Measurements from ENCODE around the gene TMEM40.

Gene TMEM40

GRCh38 chr3:12716605-12717151 is 42.4 kb downstream of the TMEM40 start:
- no peaks in the 10 kb centered on the region for H3K9me3 ChIP-seq (ENCODE audit: insufficient read depth, low read length, severe bottlenecking)
- H3K4me2 ChIP-seq (ENCODE audit: insufficient read depth, low read length), result no peak overlapping the region
- H3K36me3 ChIP-seq (ENCODE audit: insufficient read depth, low read length), result no peaks in the 10 kb centered on the region
- H2AFZ ChIP-seq (ENCODE audit: low read depth, low read length), result no peak overlapping the region
- H4K20me1 ChIP-seq (ENCODE audit: insufficient read depth, low read length), result no peaks in the 10 kb centered on the region
- peaks cover 3% of the 10 kb centered on the region; the same call in 1 of the 2 replicates for H3K4me1 ChIP-seq (ENCODE audit: insufficient read depth, low read length)
- no peaks in the 10 kb centered on the region for H3K79me2 ChIP-seq (ENCODE audit: insufficient read depth, low read length)
- DNase-seq (no peak), ATAC-seq (ENCODE audit: insufficient read depth, low read depth) (no peak)
- no peak overlapping the region for H3K27ac ChIP-seq (ENCODE audit: low read length)
- TF ChIP-seq EZH2 (IDR thresholded peaks at IDR 0.05; ENCODE audit: borderline replicate concordance, low read depth, low read length, severe bottlenecking), result no peak
- TF ChIP-seq, protein P1, sequence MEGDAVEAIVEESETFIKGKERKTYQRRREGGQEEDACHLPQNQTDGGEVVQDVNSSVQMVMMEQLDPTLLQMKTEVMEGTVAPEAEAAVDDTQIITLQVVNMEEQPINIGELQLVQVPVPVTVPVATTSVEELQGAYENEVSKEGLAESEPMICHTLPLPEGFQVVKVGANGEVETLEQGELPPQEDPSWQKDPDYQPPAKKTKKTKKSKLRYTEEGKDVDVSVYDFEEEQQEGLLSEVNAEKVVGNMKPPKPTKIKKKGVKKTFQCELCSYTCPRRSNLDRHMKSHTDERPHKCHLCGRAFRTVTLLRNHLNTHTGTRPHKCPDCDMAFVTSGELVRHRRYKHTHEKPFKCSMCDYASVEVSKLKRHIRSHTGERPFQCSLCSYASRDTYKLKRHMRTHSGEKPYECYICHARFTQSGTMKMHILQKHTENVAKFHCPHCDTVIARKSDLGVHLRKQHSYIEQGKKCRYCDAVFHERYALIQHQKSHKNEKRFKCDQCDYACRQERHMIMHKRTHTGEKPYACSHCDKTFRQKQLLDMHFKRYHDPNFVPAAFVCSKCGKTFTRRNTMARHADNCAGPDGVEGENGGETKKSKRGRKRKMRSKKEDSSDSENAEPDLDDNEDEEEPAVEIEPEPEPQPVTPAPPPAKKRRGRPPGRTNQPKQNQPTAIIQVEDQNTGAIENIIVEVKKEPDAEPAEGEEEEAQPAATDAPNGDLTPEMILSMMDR (IDR thresholded peaks at IDR 0.05; ENCODE audit: borderline replicate concordance, extremely low read depth, low read length, poor library complexity, severe bottlenecking), result no peak
- H3K27me3 ChIP-seq (ENCODE audit: insufficient read depth, low read length, poor library complexity), result no peaks in the 10 kb centered on the region
- no peak overlapping the region for H3K9ac ChIP-seq (ENCODE audit: low read depth, low read length)
- no peak overlapping the region for H3K4me3 ChIP-seq (ENCODE audit: low read depth in 1 of 2, low read length in 2 of 2)

DNA sequence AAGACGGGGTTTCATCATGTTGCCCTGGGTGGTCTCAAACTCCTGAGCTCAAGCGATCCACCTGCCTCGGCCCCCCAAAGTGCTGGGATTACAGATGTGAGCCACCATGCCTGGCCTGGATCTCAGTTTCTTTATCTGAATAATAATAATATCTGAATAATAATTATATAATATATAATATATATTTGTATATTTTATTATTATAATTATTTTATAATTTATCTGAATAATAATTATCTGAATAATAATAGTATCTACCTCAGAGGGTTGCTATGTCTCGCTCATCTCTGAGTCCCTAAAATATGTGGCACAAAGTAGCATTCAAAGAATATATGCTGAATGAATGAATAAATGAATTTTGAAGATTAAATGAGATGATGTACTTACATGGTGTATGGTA is 44.8 kb downstream of the TMEM40 start:
- no peaks in the 10 kb centered on the region for H3K36me3 ChIP-seq (ENCODE audit: insufficient read depth, low read length)
- no peak overlapping the region for H2AFZ ChIP-seq (ENCODE audit: low read depth, low read length)
- DNase-seq (no peak), ATAC-seq (ENCODE audit: insufficient read depth, low read depth) (no peak)
- no peak overlapping the region for H3K4me2 ChIP-seq (ENCODE audit: insufficient read depth, low read length)
- H3K27me3 ChIP-seq (ENCODE audit: insufficient read depth, low read length, poor library complexity), result no peaks in the 10 kb centered on the region
- H3K79me2 ChIP-seq (ENCODE audit: insufficient read depth, low read length), result no peaks in the 10 kb centered on the region
- no peaks in the 10 kb centered on the region for H3K4me1 ChIP-seq (ENCODE audit: insufficient read depth, low read length)
- TF ChIP-seq, protein P1 (IDR thresholded peaks at IDR 0.05; ENCODE audit: borderline replicate concordance, extremely low read depth, low read length, poor library complexity, severe bottlenecking), result no peak
- no peak for TF ChIP-seq EZH2 (IDR thresholded peaks at IDR 0.05; ENCODE audit: borderline replicate concordance, low read depth, low read length, severe bottlenecking)
- no peak overlapping the region for H3K9ac ChIP-seq (ENCODE audit: low read depth, low read length)
- H3K4me3 ChIP-seq (ENCODE audit: low read depth in 1 of 2, low read length in 2 of 2), result no peak overlapping the region
- no peak overlapping the region for H3K27ac ChIP-seq (ENCODE audit: low read length)
- H4K20me1 ChIP-seq (ENCODE audit: insufficient read depth, low read length), result no peaks in the 10 kb centered on the region
- H3K9me3 ChIP-seq (ENCODE audit: insufficient read depth, low read length, severe bottlenecking), result no peaks in the 10 kb centered on the region

- H3K4me2 ChIP-seq (ENCODE audit: insufficient read depth, low read length), result no peak overlapping the region
- no peaks in the 10 kb centered on the region for H3K79me2 ChIP-seq (ENCODE audit: insufficient read depth, low read length)
- no peak for ATAC-seq (ENCODE audit: insufficient read depth, low read depth)
- no peak overlapping the region for H3K4me3 ChIP-seq (ENCODE audit: low read depth in 1 of 2, low read length in 2 of 2)
- no peak for TF ChIP-seq EZH2 (IDR thresholded peaks at IDR 0.05; ENCODE audit: borderline replicate concordance, low read depth, low read length, severe bottlenecking)
- TF ChIP-seq, protein P1 (IDR thresholded peaks at IDR 0.05; ENCODE audit: borderline replicate concordance, extremely low read depth, low read length, poor library complexity, severe bottlenecking), result no peak
- H4K20me1 ChIP-seq (ENCODE audit: insufficient read depth, low read length), result no peaks in the 10 kb centered on the region
- no peaks in the 10 kb centered on the region for H3K9me3 ChIP-seq (ENCODE audit: insufficient read depth, low read length, severe bottlenecking)
- no peak overlapping the region for H2AFZ ChIP-seq (ENCODE audit: low read depth, low read length)
- no peak overlapping the region for H3K9ac ChIP-seq (ENCODE audit: low read depth, low read length)
- H3K27me3 ChIP-seq (ENCODE audit: insufficient read depth, low read length, poor library complexity), result peaks cover 5% of the 10 kb centered on the region
- no peaks in the 10 kb centered on the region for H3K36me3 ChIP-seq (ENCODE audit: insufficient read depth, low read length)
- H3K4me1 ChIP-seq (ENCODE audit: insufficient read depth, low read length), result no peaks in the 10 kb centered on the region
- H3K27ac ChIP-seq (ENCODE audit: low read length), result no peak overlapping the region
- no peak for DNase-seq
Observed at GRCh38 chr3:12710062-12710461, 49.0 kb downstream of the TMEM40 start.
